ENCODE data around the gene CHRNA3.

Gene CHRNA3

DNA sequence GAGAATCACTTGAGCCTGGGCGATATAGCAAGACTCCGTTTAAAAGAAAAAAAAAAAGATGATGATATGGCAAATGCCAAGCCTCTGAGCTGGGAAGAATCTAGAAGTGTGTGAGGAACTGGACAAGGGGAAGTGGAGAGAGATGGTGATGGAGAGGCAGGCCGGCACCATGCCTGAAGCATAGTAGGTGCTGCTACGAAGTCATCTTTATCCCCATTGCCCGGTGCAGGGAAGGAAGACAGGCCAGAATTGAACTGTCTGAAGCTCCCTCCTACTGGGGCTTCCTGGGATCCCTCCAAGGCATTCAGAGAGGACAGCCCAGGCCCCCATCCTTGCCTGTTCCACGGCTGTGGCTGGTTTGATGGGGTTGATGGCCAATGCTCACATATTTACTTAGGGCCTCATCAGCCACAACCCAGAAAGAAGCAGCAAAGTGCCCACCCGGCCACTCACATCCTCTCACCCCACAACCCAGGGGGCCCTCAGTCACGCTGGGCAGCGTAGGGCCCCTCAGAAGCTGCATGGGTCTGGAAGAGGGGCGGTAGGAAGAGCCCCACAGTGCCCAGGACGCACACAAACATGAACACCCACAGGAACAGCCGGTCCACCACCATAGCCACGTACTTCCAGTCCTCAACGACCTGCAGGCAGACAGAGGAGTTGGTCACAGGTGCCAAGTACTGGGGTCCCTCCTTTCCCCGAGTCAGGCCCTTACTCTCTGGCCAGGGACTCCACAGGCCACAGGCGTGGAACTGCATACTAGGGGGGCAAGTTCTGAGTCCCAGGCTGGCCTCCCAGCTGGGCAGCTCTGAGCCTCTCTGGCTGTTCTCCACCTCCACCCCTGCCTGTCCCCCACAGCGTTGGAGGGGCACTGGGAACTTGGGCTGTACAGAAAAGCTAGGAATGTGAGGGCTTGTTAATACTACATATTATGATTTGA, 4.1 kb upstream of the CHRNA3 start:
- H3K27me3 ChIP-seq (ENCODE audit: insufficient read depth, low read length): peaks cover 32% of the 10 kb centered on the region
- no peaks in the 10 kb centered on the region for H3K9me3 ChIP-seq (ENCODE audit: insufficient read depth, low read depth, low read length)
- no peaks in the 10 kb centered on the region for H3K36me3 ChIP-seq (ENCODE audit: insufficient read depth, low read length)
- H3K4me1 ChIP-seq (ENCODE audit: insufficient read depth, low read length): peaks cover 4% of the 10 kb centered on the region; the same call in 1 of the 2 replicates
- H3K4me3 ChIP-seq (ENCODE audit: low read length): no peak overlapping the region
- WGBS: 89% methylated on average over 16 of the region's 17 CpGs
- H3K9ac ChIP-seq (ENCODE audit: low read depth, low read length): no peak overlapping the region
- no peak overlapping the region for H3K27ac ChIP-seq (ENCODE audit: low read depth, low read length)

DNA sequence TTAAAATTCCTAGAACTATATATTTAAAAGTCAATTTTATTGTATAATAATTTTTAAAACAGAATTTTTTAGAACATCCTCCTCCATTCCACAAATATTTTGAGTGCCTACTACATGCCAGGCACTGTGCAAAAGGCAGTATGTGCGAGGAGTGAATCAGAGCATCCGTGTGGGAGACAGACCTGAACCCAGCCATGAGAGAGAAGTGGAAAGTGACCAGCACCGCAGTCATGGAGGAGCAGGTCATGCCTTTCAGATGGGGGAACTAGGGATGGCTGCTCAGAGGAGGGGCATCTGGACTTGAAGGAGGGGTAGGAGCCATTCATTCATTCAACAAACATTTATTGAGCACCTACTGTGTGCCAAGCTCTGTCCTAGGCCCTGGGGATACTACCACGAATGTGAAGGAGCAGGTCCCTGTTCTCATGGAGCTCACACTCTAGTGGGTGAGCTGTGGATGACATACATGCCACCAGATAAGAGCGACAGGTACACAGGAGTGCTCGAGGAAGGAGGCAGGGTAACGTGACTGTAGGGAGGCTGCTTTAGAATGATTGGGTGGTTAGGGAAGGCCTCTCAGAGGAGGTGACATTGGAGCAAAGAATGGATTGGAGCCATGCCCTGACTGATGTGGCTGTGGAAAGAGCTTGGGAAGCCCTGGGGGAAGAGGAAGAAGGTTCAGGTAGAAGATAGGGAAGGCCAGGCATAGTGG, 3.1 kb upstream of the CHRNA3 start:
- H3K27ac ChIP-seq (ENCODE audit: low read depth, low read length): no peak overlapping the region
- H3K4me3 ChIP-seq (ENCODE audit: low read length): no peak overlapping the region
- 87% methylated on average over 7 of the region's 7 CpGs for WGBS
- peaks cover 42% of the 10 kb centered on the region for H3K27me3 ChIP-seq (ENCODE audit: insufficient read depth, low read length)
- H3K9me3 ChIP-seq (ENCODE audit: insufficient read depth, low read depth, low read length): no peaks in the 10 kb centered on the region
- H3K4me1 ChIP-seq (ENCODE audit: insufficient read depth, low read length): peaks cover 8% of the 10 kb centered on the region; the same call in 1 of the 2 replicates
- no peak overlapping the region for H3K9ac ChIP-seq (ENCODE audit: low read depth, low read length)
- no peaks in the 10 kb centered on the region for H3K36me3 ChIP-seq (ENCODE audit: insufficient read depth, low read length)

DNA sequence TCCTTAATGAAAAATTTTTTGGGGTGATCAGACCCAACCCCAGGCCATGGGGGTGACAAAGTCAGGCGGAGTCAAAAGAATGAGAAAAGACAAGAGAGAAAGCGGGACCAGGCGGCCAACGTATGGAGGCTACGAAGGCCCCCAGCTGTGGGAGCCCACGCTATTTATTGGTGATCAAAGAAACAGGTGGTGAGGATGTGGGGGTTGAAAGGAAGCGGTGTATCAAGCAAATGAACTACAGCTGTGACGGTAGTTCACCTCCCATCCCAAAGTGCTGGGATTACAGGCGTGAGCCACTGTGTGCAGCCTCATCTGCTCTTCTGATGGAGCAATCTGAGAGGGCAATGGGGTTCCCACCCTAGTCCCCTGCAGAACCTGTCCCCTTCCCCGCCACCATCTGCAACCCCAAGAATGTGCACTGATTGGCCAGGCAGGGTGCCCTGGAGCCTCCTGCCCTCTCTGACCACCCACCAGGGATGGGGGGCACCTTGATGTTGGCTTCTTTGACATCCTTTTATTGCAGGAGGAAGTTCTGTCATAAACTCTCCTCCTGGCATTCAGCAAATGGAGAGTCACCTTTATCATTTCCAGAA, 1.1 kb upstream of the CHRNA3 start:
- no peaks in the 10 kb centered on the region for H3K36me3 ChIP-seq (ENCODE audit: insufficient read depth, low read length)
- no peaks in the 10 kb centered on the region for H3K9me3 ChIP-seq (ENCODE audit: insufficient read depth, low read depth, low read length)
- 84% methylated on average over 10 of the region's 10 CpGs for WGBS
- H3K4me3 ChIP-seq (ENCODE audit: low read length): no peak overlapping the region
- peaks cover 8% of the 10 kb centered on the region; the same call in 1 of the 2 replicates for H3K4me1 ChIP-seq (ENCODE audit: insufficient read depth, low read length)
- no peak overlapping the region for H3K9ac ChIP-seq (ENCODE audit: low read depth, low read length)
- peaks cover 47% of the 10 kb centered on the region for H3K27me3 ChIP-seq (ENCODE audit: insufficient read depth, low read length)
- no peak overlapping the region for H3K27ac ChIP-seq (ENCODE audit: low read depth, low read length)

DNA sequence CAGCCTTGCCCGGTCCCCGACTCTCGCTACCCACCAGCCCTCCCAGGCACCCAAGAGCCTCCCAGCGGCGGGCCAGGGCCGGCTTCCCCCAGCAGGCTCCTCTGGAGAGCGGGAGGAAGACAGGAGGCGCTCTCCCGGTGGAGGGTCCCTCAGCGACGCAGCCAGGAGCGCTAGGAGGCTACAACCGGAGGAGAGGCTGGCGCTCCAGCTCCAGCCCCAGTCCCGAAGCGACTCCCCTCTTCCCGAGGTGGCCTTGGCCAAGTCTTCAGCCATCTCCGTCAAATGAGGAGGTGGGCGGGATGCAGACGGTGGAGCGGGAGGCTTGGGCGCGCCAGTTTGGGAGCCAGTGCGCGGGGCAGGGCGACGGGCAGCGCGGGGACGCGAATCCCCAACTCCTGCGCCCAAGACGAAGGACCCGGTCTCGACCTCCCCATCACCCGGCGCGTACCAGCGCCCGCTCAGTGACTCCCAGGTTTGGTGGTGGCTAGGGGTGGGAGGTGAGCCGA, 722 bp downstream of the CHRNA3 start:
- peak overlapping the region; percentile 34; the same call in 1 of the 2 replicates for H3K9ac ChIP-seq (ENCODE audit: low read depth, low read length)
- H3K4me3 ChIP-seq (ENCODE audit: low read length): peak overlapping the region; percentile 67
- H3K27ac ChIP-seq (ENCODE audit: low read depth, low read length): no peak overlapping the region
- H3K4me1 ChIP-seq (ENCODE audit: insufficient read depth, low read length): peaks cover 8% of the 10 kb centered on the region; the same call in 1 of the 2 replicates
- no peaks in the 10 kb centered on the region for H3K36me3 ChIP-seq (ENCODE audit: insufficient read depth, low read length)
- H3K9me3 ChIP-seq (ENCODE audit: insufficient read depth, low read depth, low read length): no peaks in the 10 kb centered on the region
- peaks cover 47% of the 10 kb centered on the region for H3K27me3 ChIP-seq (ENCODE audit: insufficient read depth, low read length)
- WGBS: under 1% methylated on average over 36 of the region's 41 CpGs

DNA sequence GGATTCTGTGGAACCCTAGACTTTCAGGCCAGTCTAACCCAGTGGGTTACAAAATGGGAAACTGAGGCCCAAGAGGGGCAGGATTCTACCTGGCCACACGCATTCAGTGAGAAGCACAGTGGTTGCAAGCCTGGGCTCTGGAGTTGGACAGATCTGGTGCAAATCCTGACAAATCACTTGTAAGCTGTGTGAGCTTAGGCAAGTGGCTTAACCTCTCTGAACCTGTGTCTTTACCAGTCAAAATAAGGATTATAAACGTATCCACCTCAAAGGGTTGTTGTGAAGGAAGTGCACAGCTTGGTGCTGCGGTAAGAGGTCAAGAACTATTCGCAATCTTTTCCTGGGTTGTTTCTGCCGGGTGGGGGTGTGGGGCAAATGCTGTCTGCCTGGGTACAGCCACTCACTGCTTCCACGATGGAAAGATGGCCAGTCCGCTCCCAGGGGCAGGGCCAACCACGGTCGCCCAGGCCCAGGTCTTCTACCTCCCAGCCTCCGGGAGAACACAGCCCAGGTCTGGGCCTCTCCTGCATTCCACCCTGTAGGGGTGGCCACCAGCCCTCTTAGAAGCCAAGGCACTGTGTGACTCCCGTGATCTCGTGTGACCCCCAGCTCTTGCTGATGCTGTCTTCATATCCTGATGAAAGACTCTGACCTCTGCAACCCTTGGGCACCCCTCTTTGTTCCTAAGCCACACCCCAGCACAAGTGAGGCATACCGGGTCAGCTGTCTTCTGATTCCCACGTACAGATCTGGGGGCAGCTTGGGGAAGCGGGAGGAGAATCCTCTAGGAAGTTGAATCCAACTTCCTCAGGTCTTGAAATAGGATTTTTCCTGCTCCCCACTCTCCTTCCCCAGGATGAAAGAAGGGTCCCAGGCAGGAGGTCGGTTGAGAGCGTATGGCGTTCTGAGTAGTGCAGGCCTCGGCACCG, 1.5 kb downstream of the CHRNA3 start:
- Histone ChIP-seq H3K4me3 (ENCODE audit: low read length) (peak overlapping the region; percentile 67), H3K27ac (ENCODE audit: low read depth, low read length) (no peak overlapping the region), H3K27me3 (ENCODE audit: insufficient read depth, low read length) (peaks cover 47% of the 10 kb centered on the region), H3K36me3 (ENCODE audit: insufficient read depth, low read length) (no peaks in the 10 kb centered on the region), H3K4me1 (ENCODE audit: insufficient read depth, low read length) (peaks cover 8% of the 10 kb centered on the region; the same call in 1 of the 2 replicates), H3K9ac (ENCODE audit: low read depth, low read length) (no peak overlapping the region; the same call in 1 of the 2 replicates), H3K9me3 (ENCODE audit: insufficient read depth, low read depth, low read length) (no peaks in the 10 kb centered on the region)
- WGBS: 62% methylated on average over 20 of the region's 20 CpGs

DNA sequence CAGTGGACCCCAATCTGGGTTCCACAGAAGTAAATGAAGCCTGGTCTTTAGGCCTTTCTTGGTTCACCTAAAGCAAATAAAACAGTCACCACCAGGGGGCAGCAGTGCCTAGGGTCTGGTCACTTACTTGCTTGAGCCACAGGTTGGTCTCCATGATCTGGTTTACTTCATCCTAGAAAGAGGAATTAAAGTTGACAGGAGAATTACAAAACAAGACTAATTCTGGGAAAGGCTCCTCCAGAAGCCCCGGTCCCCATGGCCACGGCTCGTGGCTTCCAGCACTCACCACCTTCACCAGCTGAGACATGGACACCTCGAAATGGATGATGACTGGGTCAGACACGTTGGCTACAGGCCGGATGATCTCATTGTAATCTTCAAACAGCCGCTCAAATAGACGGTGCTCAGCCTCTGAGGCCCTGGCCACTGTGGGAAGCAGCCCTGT, 2.3 kb downstream of the CHRNA3 start:
- Histone ChIP-seq H3K4me3 (ENCODE audit: low read length) (no peak overlapping the region), H3K4me1 (ENCODE audit: insufficient read depth, low read length) (peaks cover 8% of the 10 kb centered on the region; the same call in 1 of the 2 replicates), H3K27me3 (ENCODE audit: insufficient read depth, low read length) (peaks cover 47% of the 10 kb centered on the region), H3K9ac (ENCODE audit: low read depth, low read length) (no peak overlapping the region), H3K36me3 (ENCODE audit: insufficient read depth, low read length) (no peaks in the 10 kb centered on the region), H3K9me3 (ENCODE audit: insufficient read depth, low read depth, low read length) (no peaks in the 10 kb centered on the region), H3K27ac (ENCODE audit: low read depth, low read length) (no peak overlapping the region)
- 57% methylated on average over 8 of the region's 8 CpGs for WGBS

DNA sequence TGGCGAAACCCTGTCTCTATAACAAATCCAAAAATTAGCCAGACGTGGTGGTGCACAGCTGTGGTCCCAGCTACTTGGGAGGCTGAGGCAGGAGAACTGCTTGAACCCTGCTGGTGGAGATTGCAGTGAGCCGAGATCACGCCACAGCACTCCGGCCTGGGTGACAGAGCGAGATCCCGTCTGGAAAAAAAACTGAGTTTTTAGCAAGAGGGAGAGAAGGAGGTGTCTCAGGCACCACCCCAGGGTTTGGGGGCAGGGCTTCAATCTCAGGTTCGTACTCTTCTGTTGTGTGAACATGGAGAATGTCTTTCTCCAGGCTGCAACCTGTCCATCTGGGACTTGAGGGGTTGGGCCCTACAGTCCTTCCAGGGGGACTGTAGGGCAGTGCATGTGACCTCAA, 2.7 kb downstream of the CHRNA3 start:
- Histone ChIP-seq H3K9me3 (ENCODE audit: insufficient read depth, low read depth, low read length) (no peaks in the 10 kb centered on the region), H3K9ac (ENCODE audit: low read depth, low read length) (no peak overlapping the region), H3K27ac (ENCODE audit: low read depth, low read length) (no peak overlapping the region), H3K27me3 (ENCODE audit: insufficient read depth, low read length) (peaks cover 45% of the 10 kb centered on the region), H3K36me3 (ENCODE audit: insufficient read depth, low read length) (no peaks in the 10 kb centered on the region), H3K4me1 (ENCODE audit: insufficient read depth, low read length) (peaks cover 8% of the 10 kb centered on the region; the same call in 1 of the 2 replicates), H3K4me3 (ENCODE audit: low read length) (no peak overlapping the region)
- 87% methylated on average over 8 of the region's 8 CpGs for WGBS

DNA sequence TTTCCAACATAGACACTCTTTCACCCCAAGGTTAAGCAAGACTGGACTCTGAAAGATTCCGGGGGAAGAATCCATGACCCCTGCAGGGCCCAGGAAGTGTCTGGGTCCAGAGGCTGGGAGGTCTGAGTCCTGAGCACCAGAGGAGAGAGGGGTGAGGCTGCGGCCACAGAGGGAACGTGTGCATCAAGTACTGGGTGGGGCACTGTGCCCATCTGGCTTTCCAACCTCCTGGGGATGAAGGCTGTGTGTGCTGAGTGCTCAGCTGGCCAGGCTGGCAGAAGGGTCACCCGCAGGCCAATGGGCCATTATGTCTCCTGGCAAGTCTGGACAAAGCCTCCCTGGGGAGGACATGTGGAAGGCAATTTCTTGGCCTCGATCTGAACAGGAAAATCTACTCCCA, 3.3 kb downstream of the CHRNA3 start:
- Histone ChIP-seq H3K27me3 (ENCODE audit: insufficient read depth, low read length) (peaks cover 40% of the 10 kb centered on the region), H3K4me3 (ENCODE audit: low read length) (no peak overlapping the region), H3K36me3 (ENCODE audit: insufficient read depth, low read length) (no peaks in the 10 kb centered on the region), H3K4me1 (ENCODE audit: insufficient read depth, low read length) (peaks cover 8% of the 10 kb centered on the region; the same call in 1 of the 2 replicates), H3K9ac (ENCODE audit: low read depth, low read length) (no peak overlapping the region), H3K9me3 (ENCODE audit: insufficient read depth, low read depth, low read length) (no peaks in the 10 kb centered on the region), H3K27ac (ENCODE audit: low read depth, low read length) (no peak overlapping the region)
- 90% methylated on average over 5 of the region's 5 CpGs for WGBS

DNA sequence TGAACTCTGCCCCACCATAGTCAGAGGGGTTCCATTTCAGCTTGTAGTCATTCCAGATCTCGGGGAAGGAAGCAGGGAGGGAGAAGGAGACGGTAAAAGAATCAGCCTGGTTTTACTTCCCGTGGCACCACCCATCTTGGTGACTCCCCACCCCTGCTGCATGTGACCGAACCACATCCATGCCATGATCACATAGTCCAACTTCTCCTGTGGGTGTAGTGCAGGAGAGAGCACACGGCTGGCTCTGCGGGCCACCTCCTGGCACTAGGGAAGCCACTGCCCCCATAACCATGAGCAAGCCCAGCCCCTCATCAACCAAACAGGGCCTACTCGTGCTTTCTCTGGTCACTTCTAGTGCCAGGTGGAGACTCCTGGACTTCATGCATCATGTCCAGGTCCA, 3.7 kb downstream of the CHRNA3 start:
- Histone ChIP-seq H3K36me3 (ENCODE audit: insufficient read depth, low read length) (no peaks in the 10 kb centered on the region), H3K9me3 (ENCODE audit: insufficient read depth, low read depth, low read length) (no peaks in the 10 kb centered on the region), H3K9ac (ENCODE audit: low read depth, low read length) (no peak overlapping the region), H3K27me3 (ENCODE audit: insufficient read depth, low read length) (peaks cover 36% of the 10 kb centered on the region), H3K4me3 (ENCODE audit: low read length) (no peak overlapping the region), H3K4me1 (ENCODE audit: insufficient read depth, low read length) (peaks cover 8% of the 10 kb centered on the region; the same call in 1 of the 2 replicates), H3K27ac (ENCODE audit: low read depth, low read length) (no peak overlapping the region)
- 90% methylated on average over 7 of the region's 7 CpGs for WGBS

DNA sequence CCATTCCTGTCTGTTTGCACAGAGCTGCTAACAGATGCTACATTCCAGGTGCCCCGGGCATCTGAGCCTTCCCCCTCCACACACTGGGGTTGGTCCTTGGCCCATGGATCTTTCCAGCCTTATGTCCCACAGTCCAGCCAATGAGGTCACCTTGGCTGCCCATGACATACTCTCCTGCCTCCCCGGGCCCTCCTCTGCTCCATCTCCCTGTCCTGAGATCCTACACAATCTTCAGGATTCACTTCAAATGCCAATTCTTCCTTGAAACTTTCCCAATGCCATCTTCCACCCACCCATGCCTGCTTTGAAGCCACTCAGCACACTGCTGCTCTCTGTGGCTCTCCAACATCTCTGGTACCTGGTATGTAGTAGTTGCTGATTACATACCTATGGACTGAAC, 4.3 kb downstream of the CHRNA3 start:
- H3K9ac ChIP-seq (ENCODE audit: low read depth, low read length): no peak overlapping the region
- no peaks in the 10 kb centered on the region for H3K36me3 ChIP-seq (ENCODE audit: insufficient read depth, low read length)
- peaks cover 8% of the 10 kb centered on the region; the same call in 1 of the 2 replicates for H3K4me1 ChIP-seq (ENCODE audit: insufficient read depth, low read length)
- 92% methylated on average over 2 of the region's 2 CpGs for WGBS
- H3K27ac ChIP-seq (ENCODE audit: low read depth, low read length): no peak overlapping the region
- H3K4me3 ChIP-seq (ENCODE audit: low read length): no peak overlapping the region
- peaks cover 30% of the 10 kb centered on the region for H3K27me3 ChIP-seq (ENCODE audit: insufficient read depth, low read length)
- no peaks in the 10 kb centered on the region for H3K9me3 ChIP-seq (ENCODE audit: insufficient read depth, low read depth, low read length)

Data from HUES64 (cell line).